ENCODE data around the gene RND3.

RND3 gene

GRCh38 chr2:150491943-150492342 lies 4.5 kb upstream of the RND3 start:
- peak; percentile 42 for DNase-seq (ENCODE audit: low spot score)

GRCh38 chr2:150491430-150491829 lies 4.0 kb upstream of the RND3 start:
- DNase-seq (ENCODE audit: low spot score), result no peak

DNA sequence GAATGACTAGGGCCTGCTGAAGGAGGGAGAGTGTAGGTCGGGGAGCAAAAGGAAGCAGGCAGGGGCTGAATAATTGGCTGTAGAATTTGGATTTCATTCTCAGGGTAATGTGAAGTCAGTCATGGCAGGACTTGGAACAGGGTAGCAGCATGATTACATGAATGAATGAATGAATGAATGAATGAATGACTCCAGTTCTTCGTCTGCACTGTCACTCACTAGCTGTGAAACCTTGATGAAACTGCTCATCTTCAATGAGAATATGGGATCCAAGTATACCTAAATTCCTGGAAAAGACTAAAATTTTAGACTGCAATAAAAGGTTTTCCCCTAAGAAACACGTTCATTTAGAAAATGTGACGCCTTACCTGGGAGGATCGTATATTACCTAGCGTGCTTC lies 3.0 kb upstream of the RND3 start:
- DNase-seq (ENCODE audit: low spot score), result no peak

DNA sequence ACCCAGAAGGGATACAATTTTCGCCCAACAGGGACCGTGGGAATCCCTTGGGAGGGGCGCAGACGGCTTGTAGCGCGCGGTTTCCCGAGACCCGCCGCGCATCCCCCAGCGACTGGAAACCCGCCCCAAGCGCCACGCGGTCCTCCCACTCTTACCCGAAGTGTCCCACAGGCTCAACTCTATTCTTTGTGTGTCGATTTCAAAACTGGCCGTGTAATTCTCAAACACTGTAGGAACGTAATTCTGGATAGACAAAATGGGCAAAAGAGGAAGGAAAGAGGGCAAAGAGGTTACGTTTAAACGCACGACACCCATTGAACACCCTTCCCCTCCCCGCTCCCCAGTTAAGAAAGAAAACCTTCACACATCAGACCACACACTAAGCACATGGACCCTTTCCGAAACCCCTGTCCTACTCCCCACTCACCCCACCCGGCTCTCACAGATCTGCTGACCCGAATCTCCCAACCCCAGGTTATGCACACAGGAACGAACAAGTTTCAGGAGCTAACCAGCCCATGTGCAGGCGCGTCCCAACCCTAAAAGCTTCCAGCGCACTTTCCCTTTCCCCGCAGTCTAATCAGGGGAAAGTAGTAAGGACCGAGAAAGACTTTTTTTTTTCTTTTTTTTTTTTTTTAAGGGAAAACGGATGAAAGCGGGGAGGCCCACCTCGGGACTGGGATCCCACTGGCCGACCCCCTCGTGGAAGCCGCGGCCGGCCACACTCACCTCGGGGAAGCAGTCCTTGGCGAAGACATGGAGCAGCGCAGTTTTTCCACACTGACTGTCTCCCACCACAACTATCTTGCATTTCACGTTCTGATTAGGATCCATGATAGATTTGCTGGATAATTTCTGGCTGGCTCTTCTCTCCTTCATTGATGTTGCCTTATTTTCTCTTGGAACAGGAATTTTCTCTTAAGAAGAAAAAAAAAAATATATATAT lies 655 bp downstream of the RND3 start:
- peak; percentile 23 for DNase-seq (ENCODE audit: low spot score)

GRCh38 chr2:150485871-150486538 lies 1.5 kb downstream of the RND3 start:
- peak; percentile 79 for DNase-seq (ENCODE audit: low spot score)

DNA sequence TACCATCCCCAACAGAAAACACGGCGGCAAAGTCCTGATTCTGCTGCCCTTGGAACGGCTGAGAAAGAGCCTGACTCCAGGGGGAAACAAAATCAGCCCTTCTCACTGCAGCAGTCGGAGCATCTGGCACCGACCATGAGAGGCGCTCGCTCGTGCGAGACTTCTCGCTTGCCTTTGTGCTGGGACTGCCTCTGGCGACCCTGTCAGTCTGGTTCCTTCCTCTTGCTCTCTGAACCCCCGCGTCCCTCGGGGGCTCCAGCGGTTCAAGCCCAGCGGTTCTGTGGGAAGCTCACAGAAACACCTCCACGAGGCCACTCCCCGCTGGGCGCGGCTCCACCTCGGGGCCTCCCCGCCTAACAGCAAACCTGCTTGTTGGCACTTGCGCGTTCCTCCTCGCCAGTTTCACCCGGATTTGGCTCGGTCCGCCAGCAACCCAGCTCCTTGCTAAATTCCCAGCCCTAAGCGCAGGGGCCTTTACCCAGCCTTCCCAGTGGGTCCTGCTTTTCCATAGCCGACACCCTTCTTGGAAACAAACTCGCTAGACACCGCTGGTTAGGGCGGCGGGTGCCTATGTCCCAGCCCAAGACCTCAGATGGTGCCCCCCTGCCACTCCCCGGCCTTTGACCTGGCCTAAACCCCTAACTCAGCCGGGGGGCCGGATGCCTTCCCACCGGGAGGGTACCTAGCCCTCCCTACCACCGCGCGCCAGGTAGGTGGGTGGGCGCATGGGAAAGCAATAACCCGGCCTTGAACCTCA lies 2.2 kb downstream of the RND3 start:
- DNase-seq (ENCODE audit: low spot score), result peak; percentile 62

DNA sequence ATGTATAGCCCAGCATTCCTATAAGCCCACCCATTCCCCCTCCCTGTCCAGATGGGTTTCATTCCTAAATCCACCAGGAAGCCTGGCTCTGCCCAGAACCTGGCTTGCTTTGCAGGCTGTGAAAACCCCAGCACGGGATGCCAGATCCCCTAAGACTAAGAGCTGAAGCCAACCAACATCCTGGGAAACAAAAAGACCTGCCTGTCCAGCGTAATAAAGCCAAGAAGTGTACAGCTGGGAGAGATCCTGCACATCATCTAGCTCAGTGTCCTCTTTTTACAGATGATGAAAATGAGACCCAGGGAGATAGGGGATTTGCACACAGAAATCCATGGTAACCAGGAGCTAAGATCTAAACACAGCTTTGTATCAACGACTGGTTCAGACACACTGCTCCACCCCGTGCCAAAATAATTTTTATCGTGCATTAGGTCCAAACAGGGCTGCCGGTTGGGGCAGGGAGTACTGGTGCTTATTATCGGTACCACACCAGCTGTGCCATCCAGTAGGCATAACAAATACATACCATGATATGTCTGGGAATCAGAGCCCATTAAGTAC lies 2.9 kb downstream of the RND3 start:
- DNase-seq (ENCODE audit: low spot score), result no peak

DNA sequence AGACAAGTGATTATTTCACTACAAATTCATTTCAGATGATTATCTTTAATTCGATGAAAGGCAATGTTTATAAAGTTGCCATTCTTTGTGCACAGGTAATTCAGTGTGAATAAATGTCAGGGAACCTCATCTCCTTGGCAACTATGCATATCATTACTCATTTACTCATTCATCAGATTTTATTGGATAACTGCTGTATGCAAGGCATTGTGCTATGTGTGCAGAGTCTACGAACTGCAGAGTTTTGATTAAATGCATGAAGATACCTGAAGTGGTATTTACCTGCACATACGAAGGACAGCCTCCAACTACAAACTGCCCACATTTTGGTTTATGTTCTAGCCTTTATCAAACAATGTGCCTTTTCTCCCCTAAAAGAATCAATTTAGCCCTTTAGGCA lies 3.5 kb downstream of the RND3 start:
- DNase-seq (ENCODE audit: low spot score), result no peak

DNA sequence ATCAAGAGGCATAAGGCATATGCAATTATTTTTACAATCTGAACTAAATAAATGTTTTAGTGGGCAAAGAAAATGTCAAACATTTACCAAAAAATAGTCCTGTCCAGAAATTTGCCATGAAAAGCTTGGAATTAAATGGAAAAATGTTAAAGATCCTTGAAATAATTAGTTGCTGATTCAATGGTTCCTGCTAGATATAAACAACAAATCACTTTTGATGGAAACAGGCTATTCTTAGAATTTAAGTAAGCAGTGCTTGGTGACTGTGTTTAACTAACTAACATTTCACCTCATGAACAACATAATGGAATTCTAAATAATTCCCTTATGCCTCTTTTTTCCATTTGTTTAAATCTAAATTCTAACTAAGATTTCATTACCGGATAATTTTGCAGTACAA lies 3.9 kb downstream of the RND3 start:
- no peak for DNase-seq (ENCODE audit: low spot score)

DNA sequence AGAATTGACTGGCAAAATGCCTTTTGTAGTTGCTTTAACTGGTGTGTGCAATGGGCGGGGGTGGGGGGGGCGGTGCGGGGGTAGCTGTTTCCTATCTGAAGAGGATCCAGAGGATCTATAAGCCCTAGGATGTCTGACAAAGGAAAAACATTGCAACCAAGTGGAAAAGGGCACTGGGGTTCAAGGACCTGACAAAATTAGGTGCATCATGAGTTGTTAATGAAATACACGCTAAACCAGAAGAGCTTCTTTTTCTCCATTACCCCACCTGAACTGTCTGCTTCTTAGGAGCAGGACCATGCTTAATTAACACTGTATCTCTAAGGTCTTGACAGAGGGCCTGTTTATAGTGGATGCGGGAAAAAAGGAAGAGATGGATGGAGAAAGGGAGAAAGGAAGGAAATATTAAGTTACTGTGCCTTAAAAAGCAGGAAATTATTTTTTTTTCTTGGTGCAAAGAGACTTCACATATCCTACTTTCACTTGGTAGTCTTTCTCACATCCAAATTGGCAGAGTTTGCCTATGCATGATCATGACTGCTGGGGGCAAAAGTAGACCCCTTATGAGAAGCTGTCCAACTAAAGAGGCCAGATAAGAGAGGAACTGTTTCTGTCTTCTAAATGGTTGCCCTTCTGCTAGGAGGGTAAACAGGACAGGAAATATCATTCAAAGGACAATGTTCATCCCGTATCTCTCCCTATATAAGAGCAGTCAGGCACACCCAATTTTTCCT lies 4.6 kb downstream of the RND3 start:
- DNase-seq (ENCODE audit: low spot score), result no peak

DNA sequence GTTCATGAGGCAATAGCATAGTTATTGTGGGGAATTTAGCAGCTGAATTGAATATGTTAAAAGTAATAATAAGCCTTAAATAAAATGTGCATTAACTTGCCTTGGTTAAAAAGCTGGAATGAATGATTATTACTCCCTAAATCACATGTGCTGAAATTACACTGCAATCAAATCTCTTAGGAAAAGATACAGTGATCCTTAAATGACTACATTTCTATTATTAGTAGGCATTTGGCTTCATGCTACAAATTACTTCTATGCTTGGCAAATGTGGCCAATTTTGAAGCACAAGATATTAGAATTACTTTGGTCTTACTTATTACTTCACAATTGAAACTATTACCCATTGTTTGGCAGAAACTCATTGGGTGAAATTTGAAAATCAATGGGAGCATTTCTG lies 5.4 kb downstream of the RND3 start:
- no peak for DNase-seq (ENCODE audit: low spot score)

GRCh38 chr2:150480971-150481830 lies 6.3 kb downstream of the RND3 start:
- no peak for DNase-seq (ENCODE audit: low spot score)

- no peak for DNase-seq (ENCODE audit: low spot score)
Measured at GRCh38 chr2:150480241-150480640, 7.2 kb downstream of the RND3 start.

DNA sequence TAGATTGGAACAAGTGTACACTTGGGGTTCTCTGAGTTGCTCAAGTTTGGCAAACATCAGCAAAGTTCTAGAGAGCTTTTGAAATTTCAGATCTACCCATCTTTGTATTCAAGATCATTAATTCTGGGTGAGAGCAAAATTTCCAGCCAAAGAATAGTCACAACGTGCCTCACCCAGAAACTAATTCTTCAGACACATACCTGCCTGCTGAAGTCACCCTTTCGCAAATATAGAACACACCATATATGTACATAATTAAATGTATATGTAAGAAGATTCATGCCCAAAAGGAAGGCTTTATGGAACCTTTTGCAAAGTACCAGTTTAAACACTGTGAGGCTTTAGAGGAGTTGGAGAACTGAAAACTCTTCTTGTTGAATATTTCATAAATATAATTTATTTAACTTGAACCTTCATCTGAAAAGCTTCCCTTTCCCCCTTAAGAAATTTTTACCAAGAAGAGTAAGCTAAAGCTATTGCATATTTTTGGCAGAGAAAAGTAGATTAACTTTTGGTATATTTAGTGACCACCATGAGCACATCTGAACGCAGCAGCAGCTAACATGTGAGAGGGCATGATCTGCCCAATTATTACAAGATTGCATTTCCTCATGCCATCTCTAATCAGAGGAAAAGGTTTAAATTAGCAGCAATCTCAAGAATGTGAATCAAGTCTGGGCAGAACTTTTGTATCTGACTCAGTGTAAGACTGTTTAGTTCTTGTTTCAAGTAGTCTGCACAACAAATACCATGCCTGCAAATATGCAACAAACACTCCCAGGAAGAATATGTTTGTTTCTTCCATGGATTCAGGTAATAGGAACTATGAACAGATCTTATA lies 8.2 kb downstream of the RND3 start:
- DNase-seq (ENCODE audit: low spot score), result no peak

GRCh38 chr2:150478200-150478974 lies 9.1 kb downstream of the RND3 start:
- no peak for DNase-seq (ENCODE audit: low spot score)

GRCh38 chr2:150477347-150477746 lies 10.1 kb downstream of the RND3 start:
- DNase-seq (ENCODE audit: low spot score), result no peak

DNA sequence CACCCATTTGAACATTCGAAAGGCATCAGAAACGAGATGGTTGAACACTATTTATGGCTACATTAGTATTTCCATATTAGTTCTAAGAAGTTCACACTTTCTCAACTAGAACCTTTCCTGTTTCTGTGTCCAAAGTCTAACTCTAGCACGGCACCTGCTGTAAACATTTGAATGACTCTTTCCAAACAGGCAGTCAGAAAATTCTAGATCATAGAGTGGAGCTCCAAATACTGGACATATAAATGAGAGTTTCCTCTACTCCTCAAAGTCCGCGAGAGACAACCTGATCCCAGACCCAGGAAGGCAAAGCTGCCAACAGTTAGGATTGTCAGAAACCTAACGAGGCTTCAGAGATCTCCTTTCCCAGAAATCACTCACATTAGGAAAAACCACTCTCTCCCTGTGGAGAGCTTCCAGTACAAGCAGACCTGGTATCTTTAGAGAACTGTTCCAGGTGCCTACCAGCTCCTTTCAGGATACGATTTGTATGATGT lies 10.6 kb downstream of the RND3 start:
- no peak for DNase-seq (ENCODE audit: low spot score)

DNA sequence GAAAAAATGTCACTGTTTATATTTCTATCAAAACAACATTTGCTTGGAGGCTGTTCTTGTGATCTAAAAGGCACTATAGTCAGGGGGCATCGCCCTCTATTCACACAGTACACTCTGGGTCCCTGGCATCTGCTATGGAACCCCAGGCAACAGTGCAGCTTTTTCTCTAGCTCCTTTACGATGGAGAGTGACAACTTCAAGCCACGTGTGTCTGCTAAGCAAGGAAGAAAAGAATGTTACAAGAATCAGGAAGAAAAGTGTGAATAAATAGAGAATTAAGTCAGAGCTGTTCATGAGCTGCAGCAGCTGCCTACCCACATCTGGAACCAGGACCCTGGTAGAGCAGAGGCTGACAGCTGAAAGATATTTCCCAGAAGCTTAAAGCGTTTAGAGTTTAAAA lies 11.2 kb downstream of the RND3 start:
- DNase-seq (ENCODE audit: low spot score), result no peak

All from GM03348 (cell line).